K562 treated with DMSO at 1 percent for 4 hours (cell line): Measurements from ENCODE around the gene CCDC15. TPM values are rescaled to one million over a fixed set of nuclear protein-coding genes. Genes with fewer than 3 reads are reported as not detected.

Experiments
- total RNA-seq: library from RNA; unstranded; fragments of 300-600 nt; gene quantifications from 2 replicates; pipeline ENCODE4 v1.2.3, GENCODE V29; 2022; ENCODE audit not compliant: insufficient read depth

The CCDC15 gene, protein sequence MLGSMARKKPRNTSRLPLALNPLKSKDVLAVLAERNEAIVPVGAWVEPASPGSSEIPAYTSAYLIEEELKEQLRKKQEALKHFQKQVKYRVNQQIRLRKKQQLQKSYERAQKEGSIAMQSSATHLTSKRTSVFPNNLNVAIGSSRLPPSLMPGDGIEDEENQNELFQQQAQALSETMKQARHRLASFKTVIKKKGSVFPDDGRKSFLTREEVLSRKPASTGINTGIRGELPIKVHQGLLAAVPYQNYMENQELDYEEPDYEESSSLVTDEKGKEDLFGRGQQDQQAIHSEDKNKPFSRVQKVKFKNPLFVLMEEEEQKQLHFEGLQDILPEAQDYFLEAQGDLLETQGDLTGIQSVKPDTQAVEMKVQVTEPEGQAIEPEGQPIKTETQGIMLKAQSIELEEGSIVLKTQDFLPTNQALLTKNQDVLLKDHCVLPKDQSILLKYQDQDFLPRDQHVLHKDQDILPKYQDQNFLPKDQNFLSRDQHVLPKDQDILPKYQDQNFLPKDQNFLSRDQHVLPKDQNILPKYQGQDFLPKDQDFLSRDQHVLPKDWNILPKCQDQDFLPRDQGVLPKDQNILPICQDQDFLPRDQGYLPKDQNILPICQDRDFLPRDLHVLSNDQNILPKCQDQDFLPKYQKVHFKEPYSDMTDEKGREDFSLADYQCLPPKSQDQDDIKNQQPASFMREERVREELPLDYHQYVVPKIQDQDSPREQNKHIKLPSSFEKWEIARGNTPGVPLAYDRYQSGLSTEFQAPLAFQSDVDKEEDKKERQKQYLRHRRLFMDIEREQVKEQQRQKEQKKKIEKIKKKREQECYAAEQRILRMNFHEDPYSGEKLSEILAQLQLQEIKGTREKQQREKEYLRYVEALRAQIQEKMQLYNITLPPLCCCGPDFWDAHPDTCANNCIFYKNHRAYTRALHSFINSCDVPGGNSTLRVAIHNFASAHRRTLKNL
- 1.3 and 2.2 TPM in 2 replicates for total RNA-seq

DNA sequence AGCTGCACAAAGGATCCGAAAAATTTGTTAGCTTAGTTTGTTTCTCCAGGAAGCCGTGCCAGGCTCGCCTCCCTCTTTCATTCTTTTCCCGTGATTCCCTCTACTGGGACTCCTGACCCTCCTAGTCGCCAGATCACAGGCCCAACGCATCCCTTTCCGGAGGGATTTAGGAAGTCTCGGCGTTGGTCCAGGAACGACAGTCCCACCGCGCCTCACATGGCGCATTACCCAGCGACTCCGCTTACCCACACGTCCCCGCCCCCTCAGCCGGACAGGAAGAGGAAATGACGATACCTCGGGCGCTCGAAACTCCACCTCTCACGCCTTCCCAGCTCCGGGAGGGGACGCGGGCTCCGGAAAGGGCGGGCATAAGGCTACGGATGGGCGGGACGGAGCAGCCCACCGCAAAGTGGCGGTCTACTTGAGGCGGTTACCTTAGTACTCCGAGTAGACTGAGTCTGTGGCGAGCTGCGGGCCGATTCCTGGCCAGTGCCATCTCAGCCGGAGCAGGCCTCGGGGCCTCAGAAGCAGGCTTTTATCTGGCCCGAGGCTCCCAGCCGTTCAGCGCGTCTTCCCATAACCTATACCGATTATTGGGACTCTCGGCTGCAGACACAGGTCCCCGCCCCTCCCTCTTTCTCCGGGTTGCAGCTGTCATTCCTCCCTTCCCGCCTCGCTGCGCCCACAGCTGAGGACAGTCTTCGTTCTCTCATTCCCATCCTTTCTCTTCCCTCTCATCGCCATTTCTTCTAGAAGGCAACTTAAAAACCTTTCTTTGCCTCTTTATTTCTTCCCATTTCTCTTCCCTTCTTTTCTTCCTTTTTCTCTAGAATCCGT is at the start of gene CCDC15:
Gene CCDC15, plus strand, starts transcription at position 450 of the 837 bp plus-strand sequence. CDS start 531 bp downstream, outside the sequence.

DNA sequence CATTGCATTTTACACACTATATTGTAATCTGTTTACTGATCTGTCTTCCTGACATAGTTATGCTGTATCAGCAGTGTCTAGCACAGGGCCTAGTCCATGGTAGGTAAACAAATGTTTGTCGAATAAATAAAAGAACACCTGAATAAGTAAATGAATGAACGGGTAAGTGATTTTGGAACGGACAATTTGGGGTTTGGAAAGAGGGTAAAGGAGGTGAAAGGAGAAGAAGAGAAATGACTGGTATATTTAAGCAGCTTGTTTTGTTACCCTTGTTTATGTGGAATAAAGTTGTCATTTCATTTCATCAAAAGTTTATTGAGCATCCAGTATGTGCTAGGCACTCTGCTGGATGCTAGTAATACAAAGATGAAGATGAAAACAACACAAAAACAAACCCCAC is 35.1 kb upstream of the CCDC15 start, which contains the start of gene HEPN1:
Gene HEPN1, plus strand, starts transcription at position 301 of the 400 bp plus-strand sequence.

DNA sequence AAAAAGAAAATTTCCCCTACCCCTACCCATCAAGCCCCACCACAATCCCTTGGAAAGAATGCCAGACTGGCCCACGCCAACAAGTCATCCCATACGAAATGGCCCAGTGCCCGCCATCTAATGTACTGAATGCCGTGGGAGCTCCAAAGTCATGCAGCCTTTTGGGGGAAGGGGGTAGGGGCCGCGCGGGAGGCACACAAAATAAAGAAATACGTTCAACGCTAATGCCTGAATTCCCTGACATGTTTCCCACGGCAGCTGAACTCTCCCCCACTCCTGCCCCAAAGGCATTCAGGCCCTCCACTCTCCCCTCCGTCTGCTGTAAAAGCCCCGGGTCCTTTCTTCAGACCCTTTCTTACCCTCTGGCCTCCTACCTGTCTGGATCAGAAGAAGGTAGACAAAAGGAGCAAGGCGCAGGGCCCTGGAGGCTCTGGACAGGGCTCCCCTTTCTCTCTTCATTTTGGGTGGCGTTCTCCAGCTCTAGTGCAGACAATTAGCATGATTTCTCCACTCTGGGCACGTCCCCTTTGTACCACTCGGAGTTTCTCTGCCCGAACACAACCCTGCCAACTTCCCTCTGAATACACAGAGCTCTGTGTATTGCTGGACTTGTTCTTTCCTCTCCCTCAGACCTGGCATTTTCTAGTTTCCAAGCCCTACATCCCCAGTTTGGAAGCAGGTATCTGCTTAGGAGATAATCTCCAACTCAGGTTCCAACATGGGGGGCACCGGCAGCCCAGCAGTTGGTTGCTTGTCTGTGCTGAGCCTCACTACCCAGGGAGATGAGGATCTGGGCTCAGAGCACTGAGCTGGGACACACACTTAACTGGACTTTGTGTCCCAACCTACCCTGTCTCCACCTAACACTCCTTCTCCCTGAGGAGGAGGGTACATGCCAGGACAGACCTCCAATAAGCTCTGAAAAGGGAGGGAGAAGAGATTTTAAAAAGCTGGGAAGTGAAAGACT is 18.2 kb upstream of the CCDC15 start, which contains the start of gene HEPACAM:
Gene HEPACAM, minus strand, starts transcription at position 500 of the 967 bp plus-strand sequence. Its CDS starts 41 bp downstream, at position 459.

DNA sequence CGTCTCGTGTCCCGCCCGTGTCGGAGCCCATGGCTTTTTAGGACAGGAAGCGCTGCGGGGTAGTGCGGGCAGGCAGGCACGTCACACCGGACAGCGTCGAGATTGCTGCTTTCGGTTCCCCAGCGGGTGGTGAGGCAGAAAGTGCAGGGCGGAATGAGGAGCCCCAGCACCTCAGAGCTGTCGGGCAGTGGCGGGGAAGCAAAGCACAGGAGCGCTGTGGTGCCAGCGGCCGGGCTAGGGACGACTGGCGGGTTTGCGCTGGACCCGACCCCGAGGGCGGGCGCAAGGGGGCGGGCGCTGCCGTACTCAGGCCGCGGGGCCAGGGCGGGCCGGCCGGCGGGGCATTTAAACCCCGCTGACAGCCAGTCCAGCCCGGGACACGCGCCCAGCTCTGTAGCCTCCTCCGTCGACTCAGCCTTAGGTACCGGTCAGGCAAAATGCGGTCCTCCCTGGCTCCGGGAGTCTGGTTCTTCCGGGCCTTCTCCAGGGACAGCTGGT is 109.0 kb downstream of the CCDC15 start, which contains the start of gene SLC37A2:
Gene SLC37A2, plus strand, starts transcription at position 375 of the 498 bp plus-strand sequence. Its CDS starts 63 bp downstream, at position 438.

Other genes with a start within 250 kb of the CCDC15 start
- 5.4 and 8.4 TPM in 2 replicates for gene NRGN, start 214.3 kb upstream of the CCDC15 start, total RNA-seq
- gene VSIG2, start 201.9 kb upstream of the CCDC15 start, total RNA-seq: not detected in 2 replicates
- gene ESAM, start 191.9 kb upstream of the CCDC15 start, total RNA-seq: 1.4 and 1.9 TPM in 2 replicates
- gene MSANTD2, start 153.8 kb upstream of the CCDC15 start, total RNA-seq: 2.8 and 4.4 TPM in 2 replicates
- 0.88 TPM in 1 of 2 replicates, not detected in the other for gene ROBO3, start 88.8 kb upstream of the CCDC15 start, total RNA-seq
- gene ROBO4, start 56.3 kb upstream of the CCDC15 start, total RNA-seq: not detected in 2 replicates
- gene HEPN1, start 35.0 kb upstream of the CCDC15 start, total RNA-seq: not detected in 2 replicates
- not detected in 2 replicates for gene HEPACAM, start 18.2 kb upstream of the CCDC15 start, total RNA-seq
- 2.4 and 3.0 TPM in 2 replicates for gene SLC37A2, start 109.1 kb downstream of the CCDC15 start, total RNA-seq
- 10.6 and 11.4 TPM in 2 replicates for gene TMEM218, start 157.4 kb downstream of the CCDC15 start, total RNA-seq
- not detected in 2 replicates for gene PKNOX2, start 210.5 kb downstream of the CCDC15 start, total RNA-seq